HepG2 (cell line): ENCODE measurements around the gene STPG4. TPM values are rescaled to one million over a fixed set of nuclear protein-coding genes. Genes with fewer than 3 reads are reported as not detected.
A peak's percentile ranks its signal among the peaks of the same experiment; 100 is the strongest.

Source experiments
- GATAD2A ChIP-seq: IDR thresholded peaks from 2 replicates; pipeline ENCODE4 v1.6.1; 2016
- MTA1 ChIP-seq: sonication (generic); formaldehyde crosslinking; IDR thresholded peaks from 2 replicates; pipeline ENCODE4 v1.4.0; 2020; ENCODE audit warnings: missing genetic modification reagents, mild to moderate bottlenecking, borderline replicate concordance
- SYNCRIP ChIP-seq: fragments of 200-400 bp; formaldehyde crosslinking; IDR thresholded peaks from 2 replicates; pipeline ENCODE4 v1.6.1; 2018; ENCODE audit warnings: mild to moderate bottlenecking, low read depth, low read length; ENCODE audit not compliant: insufficient read depth
- ZNF589 ChIP-seq: sonication (generic); formaldehyde crosslinking; conservative IDR thresholded peaks from 2 replicates; pipeline ENCODE4 v1.8.0; 2022; ENCODE audit warnings: mild to moderate bottlenecking, moderate library complexity, missing genetic modification reagents
- ZNF891 ChIP-seq: sonication (generic); formaldehyde crosslinking; IDR thresholded peaks from 2 replicates; pipeline ENCODE4 v1.5.0; 2020; ENCODE audit warnings: mild to moderate bottlenecking, missing genetic modification reagents
- polyA plus RNA-seq, 8 experiments: library from polyadenylated mRNA; depleted of rRNA in 3 of 8; stranded (reverse) in 7 of 8; unstranded in 1 of 8; fragments of >200 nt; fragmentation: Illumina TruSeq in 4 of 8; extraction: Trizol in 4 of 8; gene quantifications; 2 replicates each; pipeline versions ENCODE4 v1.2.1 to v1.2.3, GENCODE V29; 2011 to 2016; ENCODE audit warnings: low read depth in 4 of 8, missing spikeins in 1 of 8, mixed read lengths in 1 of 8; ENCODE audit not compliant: insufficient read depth in 1 of 8
- total RNA-seq, 5 experiments: library from RNA; depleted of rRNA; stranded (reverse); fragments of >200 nt; fragmentation: Illumina TruSeq; extraction: Trizol; gene quantifications; 2 replicates each; pipeline ENCODE4 v1.2.3, GENCODE V29; 2016; ENCODE audit warnings: low read depth in 1 of 5
- TF ChIP-seq, protein P1 (sequence below): sonication (generic); formaldehyde crosslinking; IDR thresholded peaks from 2 replicates; pipeline ENCODE4 v1.5.0; 2020; ENCODE audit warnings: mild to moderate bottlenecking, missing genetic modification reagents
- TF ChIP-seq, protein P2 (sequence below): IDR thresholded peaks from 2 replicates; pipeline ENCODE4 v1.6.1; 2016; ENCODE audit warnings: mild to moderate bottlenecking
- TF ChIP-seq, protein P3 (sequence below), 2 experiments: fragments of 450-650 bp in 1 of 2; sonication (generic) in 1 of 2; formaldehyde crosslinking; IDR thresholded peaks; 2 replicates each; pipeline versions ENCODE4 v1.5.0 to v1.8.0; 2020 to 2022; ENCODE audit warnings: mild to moderate bottlenecking in 1 of 2, missing genetic modification reagents in 1 of 2
- TF ChIP-seq, protein P4 (sequence below): sonication (generic); formaldehyde crosslinking; IDR thresholded peaks from 2 replicates; pipeline ENCODE4 v1.5.1; 2020; ENCODE audit warnings: missing genetic modification reagents, mild to moderate bottlenecking, borderline replicate concordance
- TF ChIP-seq, protein P5 (sequence below): sonication (generic); formaldehyde crosslinking; IDR thresholded peaks from 2 replicates; pipeline ENCODE4 v1.5.1; 2020; ENCODE audit warnings: missing genetic modification reagents, mild to moderate bottlenecking, borderline replicate concordance
- TF ChIP-seq, protein P6 (sequence below): IDR thresholded peaks from 2 replicates; pipeline ENCODE4 v1.6.1; 2016; ENCODE audit warnings: low read depth, control low read depth
- TF ChIP-seq, protein P7 (sequence below): sonication (generic); formaldehyde crosslinking; IDR thresholded peaks from 2 replicates; pipeline ENCODE4 v1.9.0; 2022; ENCODE audit warnings: low read depth, missing genetic modification reagents
- TF ChIP-seq, protein P8 (sequence below): sonication (generic); formaldehyde crosslinking; IDR thresholded peaks from 2 replicates; pipeline ENCODE4 v1.5.1; 2020; ENCODE audit warnings: missing genetic modification reagents, mild to moderate bottlenecking, borderline replicate concordance

STPG4 gene
- total and polyA plus RNA-seq, 2 of the 13 experiments (the other 11 are each of a cell fraction or from before 2014, with no cell fraction given), result 0.11 to 0.15 TPM

DNA sequence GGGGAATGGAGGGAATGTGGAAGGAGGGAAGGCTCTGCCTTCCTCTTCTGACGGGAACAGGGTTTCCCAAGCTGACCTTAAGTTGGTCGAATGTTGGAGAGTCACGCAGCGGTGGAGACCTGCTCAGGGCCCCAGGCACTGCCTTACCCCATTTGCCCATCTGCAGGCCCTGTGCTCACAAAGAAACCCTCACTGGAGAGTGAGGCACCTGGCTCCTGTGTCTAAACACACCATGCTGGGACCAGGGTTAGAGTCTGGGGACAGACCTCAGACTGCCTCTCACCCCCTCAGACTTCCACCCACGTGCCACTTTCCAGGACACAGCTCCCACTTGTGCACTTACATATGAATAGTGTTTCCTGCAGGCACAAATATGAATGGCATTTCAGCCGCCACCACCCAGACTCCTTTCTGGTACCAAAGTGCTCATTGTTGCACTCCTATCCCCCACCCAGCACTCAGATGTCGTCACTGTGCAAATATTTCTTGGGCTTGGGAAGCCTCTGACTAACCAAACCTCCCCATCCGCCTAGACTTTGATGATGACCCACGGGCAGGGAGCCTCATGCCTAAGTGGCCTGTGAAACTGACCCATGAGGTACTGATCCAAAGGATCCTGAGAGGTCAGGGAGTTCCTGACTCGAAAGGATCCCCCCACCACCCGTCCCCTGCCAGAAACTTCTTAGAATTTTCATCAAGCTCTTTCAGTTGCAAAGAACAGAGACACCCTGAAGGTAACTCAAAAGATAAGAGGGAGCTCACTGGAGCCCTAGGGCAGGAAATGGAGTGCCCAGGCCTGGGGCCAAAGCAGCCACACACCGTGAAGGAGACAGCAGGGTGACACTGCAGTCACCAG is 78.3 kb downstream of the STPG4 start (continued):
- TF ChIP-seq, protein P1, sequence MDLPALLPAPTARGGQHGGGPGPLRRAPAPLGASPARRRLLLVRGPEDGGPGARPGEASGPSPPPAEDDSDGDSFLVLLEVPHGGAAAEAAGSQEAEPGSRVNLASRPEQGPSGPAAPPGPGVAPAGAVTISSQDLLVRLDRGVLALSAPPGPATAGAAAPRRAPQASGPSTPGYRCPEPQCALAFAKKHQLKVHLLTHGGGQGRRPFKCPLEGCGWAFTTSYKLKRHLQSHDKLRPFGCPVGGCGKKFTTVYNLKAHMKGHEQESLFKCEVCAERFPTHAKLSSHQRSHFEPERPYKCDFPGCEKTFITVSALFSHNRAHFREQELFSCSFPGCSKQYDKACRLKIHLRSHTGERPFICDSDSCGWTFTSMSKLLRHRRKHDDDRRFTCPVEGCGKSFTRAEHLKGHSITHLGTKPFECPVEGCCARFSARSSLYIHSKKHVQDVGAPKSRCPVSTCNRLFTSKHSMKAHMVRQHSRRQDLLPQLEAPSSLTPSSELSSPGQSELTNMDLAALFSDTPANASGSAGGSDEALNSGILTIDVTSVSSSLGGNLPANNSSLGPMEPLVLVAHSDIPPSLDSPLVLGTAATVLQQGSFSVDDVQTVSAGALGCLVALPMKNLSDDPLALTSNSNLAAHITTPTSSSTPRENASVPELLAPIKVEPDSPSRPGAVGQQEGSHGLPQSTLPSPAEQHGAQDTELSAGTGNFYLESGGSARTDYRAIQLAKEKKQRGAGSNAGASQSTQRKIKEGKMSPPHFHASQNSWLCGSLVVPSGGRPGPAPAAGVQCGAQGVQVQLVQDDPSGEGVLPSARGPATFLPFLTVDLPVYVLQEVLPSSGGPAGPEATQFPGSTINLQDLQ (CRISPR knock-in tag), result no peak; the same call in 1 of the 2 replicates
- no peak for TF ChIP-seq SYNCRIP
- TF ChIP-seq, protein P2, sequence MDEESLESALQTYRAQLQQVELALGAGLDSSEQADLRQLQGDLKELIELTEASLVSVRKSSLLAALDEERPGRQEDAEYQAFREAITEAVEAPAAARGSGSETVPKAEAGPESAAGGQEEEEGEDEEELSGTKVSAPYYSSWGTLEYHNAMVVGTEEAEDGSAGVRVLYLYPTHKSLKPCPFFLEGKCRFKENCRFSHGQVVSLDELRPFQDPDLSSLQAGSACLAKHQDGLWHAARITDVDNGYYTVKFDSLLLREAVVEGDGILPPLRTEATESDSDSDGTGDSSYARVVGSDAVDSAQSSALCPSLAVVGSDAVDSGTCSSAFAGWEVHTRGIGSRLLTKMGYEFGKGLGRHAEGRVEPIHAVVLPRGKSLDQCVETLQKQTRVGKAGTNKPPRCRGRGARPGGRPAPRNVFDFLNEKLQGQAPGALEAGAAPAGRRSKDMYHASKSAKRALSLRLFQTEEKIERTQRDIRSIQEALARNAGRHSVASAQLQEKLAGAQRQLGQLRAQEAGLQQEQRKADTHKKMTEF (CRISPR knock-in tag), result peak; percentile 93
- TF ChIP-seq, protein P3, sequence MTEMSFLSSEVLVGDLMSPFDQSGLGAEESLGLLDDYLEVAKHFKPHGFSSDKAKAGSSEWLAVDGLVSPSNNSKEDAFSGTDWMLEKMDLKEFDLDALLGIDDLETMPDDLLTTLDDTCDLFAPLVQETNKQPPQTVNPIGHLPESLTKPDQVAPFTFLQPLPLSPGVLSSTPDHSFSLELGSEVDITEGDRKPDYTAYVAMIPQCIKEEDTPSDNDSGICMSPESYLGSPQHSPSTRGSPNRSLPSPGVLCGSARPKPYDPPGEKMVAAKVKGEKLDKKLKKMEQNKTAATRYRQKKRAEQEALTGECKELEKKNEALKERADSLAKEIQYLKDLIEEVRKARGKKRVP (CRISPR knock-in tag; IDR thresholded peaks at IDR 0.05), result peak in 1 of 2 experiments; percentile 9; a peak in 2 of 4 replicates
- TF ChIP-seq MTA1 (CRISPR knock-in tag), result peak; percentile 92; the same call in 1 of the 2 replicates
- TF ChIP-seq, protein P4, sequence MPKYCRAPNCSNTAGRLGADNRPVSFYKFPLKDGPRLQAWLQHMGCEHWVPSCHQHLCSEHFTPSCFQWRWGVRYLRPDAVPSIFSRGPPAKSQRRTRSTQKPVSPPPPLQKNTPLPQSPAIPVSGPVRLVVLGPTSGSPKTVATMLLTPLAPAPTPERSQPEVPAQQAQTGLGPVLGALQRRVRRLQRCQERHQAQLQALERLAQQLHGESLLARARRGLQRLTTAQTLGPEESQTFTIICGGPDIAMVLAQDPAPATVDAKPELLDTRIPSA, result peak; percentile 63; the same call in 1 of the 2 replicates
- TF ChIP-seq, protein P5, sequence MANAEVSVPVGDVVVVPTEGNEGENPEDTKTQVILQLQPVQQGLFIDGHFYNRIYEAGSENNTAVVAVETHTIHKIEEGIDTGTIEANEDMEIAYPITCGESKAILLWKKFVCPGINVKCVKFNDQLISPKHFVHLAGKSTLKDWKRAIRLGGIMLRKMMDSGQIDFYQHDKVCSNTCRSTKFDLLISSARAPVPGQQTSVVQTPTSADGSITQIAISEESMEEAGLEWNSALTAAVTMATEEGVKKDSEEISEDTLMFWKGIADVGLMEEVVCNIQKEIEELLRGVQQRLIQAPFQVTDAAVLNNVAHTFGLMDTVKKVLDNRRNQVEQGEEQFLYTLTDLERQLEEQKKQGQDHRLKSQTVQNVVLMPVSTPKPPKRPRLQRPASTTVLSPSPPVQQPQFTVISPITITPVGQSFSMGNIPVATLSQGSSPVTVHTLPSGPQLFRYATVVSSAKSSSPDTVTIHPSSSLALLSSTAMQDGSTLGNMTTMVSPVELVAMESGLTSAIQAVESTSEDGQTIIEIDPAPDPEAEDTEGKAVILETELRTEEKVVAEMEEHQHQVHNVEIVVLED (CRISPR knock-in tag), result peak; percentile 48; the same call in 1 of the 2 replicates
- TF ChIP-seq ZNF891 (CRISPR knock-in tag), result peak; percentile 18; the same call in 1 of the 2 replicates
- TF ChIP-seq, protein P6, sequence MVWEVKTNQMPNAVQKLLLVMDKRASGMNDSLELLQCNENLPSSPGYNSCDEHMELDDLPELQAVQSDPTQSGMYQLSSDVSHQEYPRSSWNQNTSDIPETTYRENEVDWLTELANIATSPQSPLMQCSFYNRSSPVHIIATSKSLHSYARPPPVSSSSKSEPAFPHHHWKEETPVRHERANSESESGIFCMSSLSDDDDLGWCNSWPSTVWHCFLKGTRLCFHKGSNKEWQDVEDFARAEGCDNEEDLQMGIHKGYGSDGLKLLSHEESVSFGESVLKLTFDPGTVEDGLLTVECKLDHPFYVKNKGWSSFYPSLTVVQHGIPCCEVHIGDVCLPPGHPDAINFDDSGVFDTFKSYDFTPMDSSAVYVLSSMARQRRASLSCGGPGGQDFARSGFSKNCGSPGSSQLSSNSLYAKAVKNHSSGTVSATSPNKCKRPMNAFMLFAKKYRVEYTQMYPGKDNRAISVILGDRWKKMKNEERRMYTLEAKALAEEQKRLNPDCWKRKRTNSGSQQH, result no peak
- TF ChIP-seq, protein P7, sequence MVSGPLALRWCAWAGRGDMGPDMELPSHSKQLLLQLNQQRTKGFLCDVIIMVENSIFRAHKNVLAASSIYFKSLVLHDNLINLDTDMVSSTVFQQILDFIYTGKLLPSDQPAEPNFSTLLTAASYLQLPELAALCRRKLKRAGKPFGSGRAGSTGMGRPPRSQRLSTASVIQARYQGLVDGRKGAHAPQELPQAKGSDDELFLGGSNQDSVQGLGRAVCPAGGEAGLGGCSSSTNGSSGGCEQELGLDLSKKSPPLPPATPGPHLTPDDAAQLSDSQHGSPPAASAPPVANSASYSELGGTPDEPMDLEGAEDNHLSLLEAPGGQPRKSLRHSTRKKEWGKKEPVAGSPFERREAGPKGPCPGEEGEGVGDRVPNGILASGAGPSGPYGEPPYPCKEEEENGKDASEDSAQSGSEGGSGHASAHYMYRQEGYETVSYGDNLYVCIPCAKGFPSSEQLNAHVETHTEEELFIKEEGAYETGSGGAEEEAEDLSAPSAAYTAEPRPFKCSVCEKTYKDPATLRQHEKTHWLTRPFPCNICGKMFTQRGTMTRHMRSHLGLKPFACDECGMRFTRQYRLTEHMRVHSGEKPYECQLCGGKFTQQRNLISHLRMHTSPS (CRISPR knock-in tag), result peak; percentile 88
- no peak for TF ChIP-seq ZNF589 (CRISPR knock-in tag)
- peak; percentile 98 for TF ChIP-seq GATAD2A (CRISPR knock-in tag)
- TF ChIP-seq, protein P8, sequence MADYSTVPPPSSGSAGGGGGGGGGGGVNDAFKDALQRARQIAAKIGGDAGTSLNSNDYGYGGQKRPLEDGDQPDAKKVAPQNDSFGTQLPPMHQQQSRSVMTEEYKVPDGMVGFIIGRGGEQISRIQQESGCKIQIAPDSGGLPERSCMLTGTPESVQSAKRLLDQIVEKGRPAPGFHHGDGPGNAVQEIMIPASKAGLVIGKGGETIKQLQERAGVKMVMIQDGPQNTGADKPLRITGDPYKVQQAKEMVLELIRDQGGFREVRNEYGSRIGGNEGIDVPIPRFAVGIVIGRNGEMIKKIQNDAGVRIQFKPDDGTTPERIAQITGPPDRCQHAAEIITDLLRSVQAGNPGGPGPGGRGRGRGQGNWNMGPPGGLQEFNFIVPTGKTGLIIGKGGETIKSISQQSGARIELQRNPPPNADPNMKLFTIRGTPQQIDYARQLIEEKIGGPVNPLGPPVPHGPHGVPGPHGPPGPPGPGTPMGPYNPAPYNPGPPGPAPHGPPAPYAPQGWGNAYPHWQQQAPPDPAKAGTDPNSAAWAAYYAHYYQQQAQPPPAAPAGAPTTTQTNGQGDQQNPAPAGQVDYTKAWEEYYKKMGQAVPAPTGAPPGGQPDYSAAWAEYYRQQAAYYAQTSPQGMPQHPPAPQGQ (CRISPR knock-in tag), result no peak
